Ovary (tissue), 3 donors: ENCODE results near the gene BOK.
"Not testable (repeated sequence)": the region's sequence is repeated elsewhere in the genome, so short reads cannot be mapped to it uniquely, and the experiment has no call there.

Source experiments
- CTCF ChIP-seq, 3 donors: fragments of 450-650 bp in 2 of 3; fragments of 200-600 bp in 1 of 3; IDR thresholded peaks; one replicate each; pipeline versions ENCODE4 v1.5.1 to v1.8.0; 2016 to 2022; ENCODE audit warnings: antibody characterized with exemption in 3 of 3, mild to moderate bottlenecking in 1 of 3
- EP300 ChIP-seq: sonication (generic); formaldehyde crosslinking; IDR thresholded peaks from one replicate; pipeline ENCODE4 v1.6.1; 2017; ENCODE audit warnings: antibody characterized with exemption
- donor health status: DM: no; HTN: no; CAD: no.

DNA sequence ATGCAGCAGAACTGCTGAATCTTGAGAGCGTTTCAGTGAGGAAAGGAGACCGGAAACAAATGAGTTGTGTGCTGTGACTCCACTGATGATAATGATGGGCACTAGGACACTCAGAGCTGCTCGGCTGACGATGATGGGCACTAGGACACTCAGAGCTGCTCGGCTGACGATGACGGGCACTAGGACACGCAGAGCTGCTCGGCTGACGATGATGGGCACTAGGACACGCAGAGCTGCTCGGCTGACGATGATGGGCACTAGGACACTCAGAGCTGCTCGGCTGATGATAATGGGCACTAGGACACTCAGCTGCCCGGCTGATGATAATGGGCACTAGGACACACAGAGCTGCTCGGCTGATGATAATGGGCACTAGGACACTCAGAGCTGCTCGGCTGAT is 31.3 kb downstream of the BOK start:
- TF ChIP-seq EP300; CTCF (IDR thresholded peaks at IDR 0.05): not testable (repeated sequence)
